GM12878 (cell line): ENCODE data around the gene RAC2.

Experiments
- CHD4 ChIP-seq: fragments of 200-600 bp; sonication (generic); IDR thresholded peaks from 2 replicates; pipeline ENCODE4 v1.6.1; 2016; ENCODE audit warnings: mild to moderate bottlenecking
- EP300 ChIP-seq, 2 experiments: fragments of 150-350 bp in 1 of 2; IDR thresholded peaks; 2 replicates each; pipeline ENCODE4 v1.6.1; 2011 to 2012; ENCODE audit warnings: low read depth in 2 of 2, low read length in 2 of 2, borderline replicate concordance in 1 of 2, improper control_type of control experiment in 1 of 2, inconsistent platforms in 1 of 2; ENCODE audit not compliant: control insufficient read depth in 1 of 2
- GABPA ChIP-seq: IDR thresholded peaks from 2 replicates; pipeline ENCODE4 v1.6.1; 2014; ENCODE audit warnings: antibody characterized with exemption, low read depth, mild to moderate bottlenecking, inconsistent platforms
- NFIC ChIP-seq: IDR thresholded peaks from 2 replicates; pipeline ENCODE4 v1.6.1; 2012; ENCODE audit warnings: low read depth, mild to moderate bottlenecking, inconsistent platforms, low read length, moderate library complexity
- NFYB ChIP-seq: IDR thresholded peaks from 2 replicates; pipeline ENCODE4 v1.6.1; 2011; ENCODE audit warnings: low read depth, mild to moderate bottlenecking, low read length, improper control_type of control experiment, moderate library complexity; ENCODE audit not compliant: insufficient read depth
- POLR2A ChIP-seq: IDR thresholded peaks from 2 replicates; pipeline ENCODE4 v1.6.1; 2011; ENCODE audit warnings: low read depth, mild to moderate bottlenecking, low read length
- RBBP5 ChIP-seq: fragments of 200-600 bp; sonication (generic); conservative IDR thresholded peaks from 2 replicates; pipeline ENCODE4 v1.6.1; 2016
- SP1 ChIP-seq: IDR thresholded peaks from one replicate; pipeline ENCODE4 v1.6.1; 2011; ENCODE audit warnings: low read depth, low read length
- SRF ChIP-seq, 2 experiments: IDR thresholded peaks; 2 replicates each; pipeline ENCODE4 v1.6.1; 2011; ENCODE audit warnings: low read depth in 2 of 2, low read length in 2 of 2, mild to moderate bottlenecking in 1 of 2, moderate library complexity in 1 of 2
- STAT3 ChIP-seq: IDR thresholded peaks from 2 replicates; pipeline ENCODE4 v1.6.1; 2011; ENCODE audit warnings: low read depth, low read length, improper control_type of control experiment
- TAF1 ChIP-seq: IDR thresholded peaks from 2 replicates; pipeline ENCODE4 v1.6.1; 2011; ENCODE audit warnings: mild to moderate bottlenecking, low read depth, low read length, borderline replicate concordance
- TF ChIP-seq, protein P1 (sequence below), 3 experiments: IDR thresholded peaks in 2 of 3; conservative IDR thresholded peaks in 1 of 3; 2 replicates each; pipeline ENCODE4 v1.5.1; 2011; ENCODE audit warnings: low read depth in 3 of 3, low read length in 3 of 3, mild to moderate bottlenecking in 3 of 3, control low read depth in 2 of 3, moderate library complexity in 2 of 3, inconsistent platforms in 1 of 3, mixed read lengths in 1 of 3; ENCODE audit not compliant: control insufficient read depth in 2 of 3, insufficient read depth in 1 of 3; ENCODE audit errors: extremely low read depth in 1 of 3
- TF ChIP-seq, protein P2 (sequence below): IDR thresholded peaks from 2 replicates; pipeline ENCODE4 v1.6.1; 2011; ENCODE audit warnings: mild to moderate bottlenecking, low read depth, low read length, moderate library complexity; ENCODE audit not compliant: insufficient replicate concordance

DNA sequence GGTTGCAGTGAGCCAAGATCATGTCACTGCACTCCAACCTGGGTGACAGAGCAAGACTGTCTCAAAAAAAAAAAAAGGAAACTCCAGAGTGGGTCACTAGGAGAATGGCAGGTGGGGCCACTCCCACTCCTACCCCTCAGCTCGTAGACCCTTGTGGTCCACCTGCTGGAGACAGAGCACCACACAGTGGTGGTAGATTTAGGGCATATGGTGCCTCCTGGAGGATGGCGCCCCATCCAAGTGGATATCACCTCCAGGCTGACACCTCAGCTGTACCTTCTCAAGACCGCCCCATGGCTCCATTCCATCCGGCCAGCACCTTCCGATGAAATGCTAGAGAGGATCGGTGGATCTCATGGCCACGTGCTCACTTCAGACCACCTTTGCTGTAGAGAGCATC is 44.5 kb upstream of the RAC2 start:
- TF ChIP-seq EP300 (IDR thresholded peaks at IDR 0.05; ENCODE audit: borderline replicate concordance in 1 of 2, control insufficient read depth in 1 of 2, low read depth in 2 of 2, low read length in 2 of 2) (no peak), TAF1 (no peak), POLR2A (no peak), NFYB (no peak), SP1 (no peak), GABPA (no peak), CHD4 (no peak), SRF (IDR thresholded peaks at IDR 0.05; ENCODE audit: low read depth in 2 of 2, low read length in 2 of 2) (no peak), NFIC (no peak), RBBP5 (no peak), STAT3 (no peak)
- TF ChIP-seq, protein P1, sequence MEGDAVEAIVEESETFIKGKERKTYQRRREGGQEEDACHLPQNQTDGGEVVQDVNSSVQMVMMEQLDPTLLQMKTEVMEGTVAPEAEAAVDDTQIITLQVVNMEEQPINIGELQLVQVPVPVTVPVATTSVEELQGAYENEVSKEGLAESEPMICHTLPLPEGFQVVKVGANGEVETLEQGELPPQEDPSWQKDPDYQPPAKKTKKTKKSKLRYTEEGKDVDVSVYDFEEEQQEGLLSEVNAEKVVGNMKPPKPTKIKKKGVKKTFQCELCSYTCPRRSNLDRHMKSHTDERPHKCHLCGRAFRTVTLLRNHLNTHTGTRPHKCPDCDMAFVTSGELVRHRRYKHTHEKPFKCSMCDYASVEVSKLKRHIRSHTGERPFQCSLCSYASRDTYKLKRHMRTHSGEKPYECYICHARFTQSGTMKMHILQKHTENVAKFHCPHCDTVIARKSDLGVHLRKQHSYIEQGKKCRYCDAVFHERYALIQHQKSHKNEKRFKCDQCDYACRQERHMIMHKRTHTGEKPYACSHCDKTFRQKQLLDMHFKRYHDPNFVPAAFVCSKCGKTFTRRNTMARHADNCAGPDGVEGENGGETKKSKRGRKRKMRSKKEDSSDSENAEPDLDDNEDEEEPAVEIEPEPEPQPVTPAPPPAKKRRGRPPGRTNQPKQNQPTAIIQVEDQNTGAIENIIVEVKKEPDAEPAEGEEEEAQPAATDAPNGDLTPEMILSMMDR (IDR thresholded peaks at IDR 0.05 in 2 of 3, conservative IDR thresholded peaks at IDR 0.05 in 1 of 3; ENCODE audit: control insufficient read depth in 2 of 3, extremely low read depth in 1 of 3, insufficient read depth in 1 of 3, low read depth in 3 of 3, low read length in 3 of 3), result no peak
- TF ChIP-seq, protein P2, sequence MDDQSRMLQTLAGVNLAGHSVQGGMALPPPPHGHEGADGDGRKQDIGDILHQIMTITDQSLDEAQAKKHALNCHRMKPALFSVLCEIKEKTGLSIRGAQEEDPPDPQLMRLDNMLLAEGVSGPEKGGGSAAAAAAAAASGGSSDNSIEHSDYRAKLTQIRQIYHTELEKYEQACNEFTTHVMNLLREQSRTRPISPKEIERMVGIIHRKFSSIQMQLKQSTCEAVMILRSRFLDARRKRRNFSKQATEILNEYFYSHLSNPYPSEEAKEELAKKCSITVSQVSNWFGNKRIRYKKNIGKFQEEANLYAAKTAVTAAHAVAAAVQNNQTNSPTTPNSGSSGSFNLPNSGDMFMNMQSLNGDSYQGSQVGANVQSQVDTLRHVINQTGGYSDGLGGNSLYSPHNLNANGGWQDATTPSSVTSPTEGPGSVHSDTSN, result no peak
